Endothelial cell of umbilical vein (primary cell): ENCODE data around the gene HOXB3.

Source experiments
- EZH2 ChIP-seq: IDR thresholded peaks from 2 replicates; pipeline ENCODE4 v1.6.1; 2012; ENCODE audit warnings: borderline replicate concordance, low read depth, mild to moderate bottlenecking, moderate library complexity, low read length, inconsistent platforms; ENCODE audit not compliant: severe bottlenecking
- POLR2A ChIP-seq: IDR thresholded peaks from 2 replicates; pipeline ENCODE4 v1.6.1; 2012; ENCODE audit warnings: low read depth, mild to moderate bottlenecking, control low read depth, low read length
- TF ChIP-seq, protein P1 (sequence below), 2 donors: IDR thresholded peaks; 1 replicate in 1 of 2; 2 replicates in 1 of 2; pipeline ENCODE4 v1.5.1; 2011; ENCODE audit warnings: low read length in 2 of 2, mild to moderate bottlenecking in 2 of 2, moderate library complexity in 2 of 2, control low read depth in 1 of 2, inconsistent platforms in 1 of 2, low read depth in 1 of 2; ENCODE audit not compliant: insufficient read depth in 1 of 2; ENCODE audit errors: extremely low read depth in 1 of 2

GRCh38 chr17:48549914-48550501 is 40.0 kb downstream of the HOXB3 start:
- TF ChIP-seq POLR2A (no peak), EZH2 (no peak)
- TF ChIP-seq, protein P1, sequence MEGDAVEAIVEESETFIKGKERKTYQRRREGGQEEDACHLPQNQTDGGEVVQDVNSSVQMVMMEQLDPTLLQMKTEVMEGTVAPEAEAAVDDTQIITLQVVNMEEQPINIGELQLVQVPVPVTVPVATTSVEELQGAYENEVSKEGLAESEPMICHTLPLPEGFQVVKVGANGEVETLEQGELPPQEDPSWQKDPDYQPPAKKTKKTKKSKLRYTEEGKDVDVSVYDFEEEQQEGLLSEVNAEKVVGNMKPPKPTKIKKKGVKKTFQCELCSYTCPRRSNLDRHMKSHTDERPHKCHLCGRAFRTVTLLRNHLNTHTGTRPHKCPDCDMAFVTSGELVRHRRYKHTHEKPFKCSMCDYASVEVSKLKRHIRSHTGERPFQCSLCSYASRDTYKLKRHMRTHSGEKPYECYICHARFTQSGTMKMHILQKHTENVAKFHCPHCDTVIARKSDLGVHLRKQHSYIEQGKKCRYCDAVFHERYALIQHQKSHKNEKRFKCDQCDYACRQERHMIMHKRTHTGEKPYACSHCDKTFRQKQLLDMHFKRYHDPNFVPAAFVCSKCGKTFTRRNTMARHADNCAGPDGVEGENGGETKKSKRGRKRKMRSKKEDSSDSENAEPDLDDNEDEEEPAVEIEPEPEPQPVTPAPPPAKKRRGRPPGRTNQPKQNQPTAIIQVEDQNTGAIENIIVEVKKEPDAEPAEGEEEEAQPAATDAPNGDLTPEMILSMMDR (IDR thresholded peaks at IDR 0.05; ENCODE audit: extremely low read depth in 1 of 2, insufficient read depth in 1 of 2, low read depth in 1 of 2, low read length in 2 of 2) = no peak
